G401 (cell line): ENCODE results near the gene TJP2. TPM values are rescaled to one million over a fixed set of nuclear protein-coding genes. Genes with fewer than 3 reads are reported as not detected.
"Not testable (repeated sequence)": the region's sequence is repeated elsewhere in the genome, so short reads cannot be mapped to it uniquely, and the experiment has no call there.

Experiments
- DNase-seq: peaks from one replicate; pipeline ENCODE4 v3.0.0-alpha.2; 2015; ENCODE audit warnings: low spot score
- in situ Hi-C: cut with HindIII; loops from 2 replicates; pipeline ENCODE4 v1.10.0; 2016; ENCODE audit warnings: low sequenced_read_pairs, mixed read lengths
- total RNA-seq: library from RNA; depleted of rRNA; stranded (reverse); fragments of >200 nt; shearing (Covaris generic); gene quantifications from 2 replicates; pipeline ENCODE4 v1.2.3, GENCODE V29; 2014

The TJP2 gene
- total RNA-seq, 1 experiment from 2014 or later, result 5.1 TPM

- in situ Hi-C loops, result no loop called here
- DNase-seq, result no peak
Measured at GRCh38 chr9:69258551-69258950, 84.5 kb downstream of the TJP2 start.

DNA sequence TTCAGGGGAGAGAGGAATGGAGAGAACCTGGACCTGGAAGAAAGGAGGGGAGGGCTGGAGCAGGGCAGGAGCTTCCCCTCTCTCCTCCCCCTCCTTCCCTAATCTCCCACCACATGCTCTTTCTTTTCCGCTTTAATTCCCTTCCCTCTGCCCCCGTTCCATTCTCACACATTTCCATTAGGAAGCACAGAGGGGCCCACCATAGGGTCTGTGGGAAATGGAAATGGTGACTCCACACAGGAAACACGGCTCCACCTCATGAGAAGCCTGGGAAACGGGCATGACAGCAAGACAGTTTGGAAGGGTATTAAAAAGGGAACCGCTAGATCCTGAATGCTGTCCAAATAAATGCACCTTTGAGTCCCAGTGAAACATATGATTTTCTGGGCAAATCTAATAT lies 86.1 kb downstream of the TJP2 start:
- DNase-seq, result no peak
- in situ Hi-C loops, result no loop called here

GRCh38 chr9:69261636-69262035 lies 87.6 kb downstream of the TJP2 start:
- no peak for DNase-seq
- in situ Hi-C loops, result no loop called here

GRCh38 chr9:69264526-69264925 lies 90.4 kb downstream of the TJP2 start:
- DNase-seq, result no peak
- in situ Hi-C loops, result no loop called here

DNA sequence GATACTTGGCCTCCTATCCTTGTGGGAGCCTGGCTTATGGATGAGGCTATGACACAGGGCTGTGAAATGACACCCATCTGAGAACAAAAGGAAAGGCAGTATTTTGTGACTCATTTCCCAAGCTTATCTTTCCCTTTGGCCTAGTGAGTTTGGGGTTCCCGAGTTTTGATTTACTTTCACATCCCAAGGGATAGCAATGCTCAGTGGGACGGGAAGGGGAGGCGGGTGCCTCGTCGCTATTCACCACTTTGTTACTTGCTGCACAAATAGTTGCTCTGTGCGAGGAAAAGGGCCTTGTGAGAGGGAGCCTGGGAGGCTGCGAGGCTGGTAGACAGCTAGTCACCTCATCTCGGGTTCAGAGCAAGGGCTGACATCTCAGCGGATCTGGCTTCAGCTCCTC lies 91.8 kb downstream of the TJP2 start:
- DNase-seq, result no peak
- in situ Hi-C loops, result no loop called here

GRCh38 chr9:69272212-69272611 lies 98.1 kb downstream of the TJP2 start:
- in situ Hi-C loops, result no loop called here
- DNase-seq, result no peak

- in situ Hi-C loops, result no loop called here
- no peak for DNase-seq
Measured at GRCh38 chr9:69273161-69273560, 99.1 kb downstream of the TJP2 start.

GRCh38 chr9:69276775-69277174 lies 102.7 kb downstream of the TJP2 start:
- in situ Hi-C loops, result no loop called here
- DNase-seq, result no peak

DNA sequence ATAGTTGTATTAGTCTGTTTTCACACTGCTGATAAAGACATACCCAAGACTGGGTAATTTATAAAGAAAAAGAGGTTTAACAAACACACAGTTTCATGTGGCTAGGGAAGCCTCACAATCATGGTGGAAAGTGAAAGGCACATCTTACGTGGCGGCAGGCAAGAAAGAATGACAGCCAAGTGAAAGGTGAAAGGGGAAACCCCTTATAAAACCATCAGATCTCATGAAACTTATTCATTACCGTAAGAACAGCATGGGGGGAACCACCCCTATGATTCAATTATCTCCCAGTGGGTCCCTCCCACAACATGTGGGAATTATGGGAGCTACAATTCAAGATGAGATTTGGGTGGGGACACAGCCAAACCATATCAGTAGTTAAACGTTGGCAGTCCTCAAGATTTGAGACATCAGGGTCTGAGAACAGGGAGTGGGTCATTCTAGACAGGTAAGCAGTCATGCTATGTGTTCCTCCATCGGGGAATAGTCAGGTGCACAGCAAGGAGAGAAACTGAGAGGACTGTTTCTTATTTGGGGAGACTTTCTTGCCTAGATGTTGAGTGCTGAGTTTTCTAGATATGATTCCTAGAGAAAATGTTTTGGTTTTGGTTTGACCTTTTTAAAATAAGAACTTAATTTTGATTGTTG lies 105.1 kb downstream of the TJP2 start:
- in situ Hi-C loops, result no loop called here
- DNase-seq, result no peak

- DNase-seq, result no peak
- in situ Hi-C loops, result no loop called here
Measured at GRCh38 chr9:69279733-69280132, 105.7 kb downstream of the TJP2 start.

GRCh38 chr9:69283003-69283402 lies 108.9 kb downstream of the TJP2 start:
- DNase-seq, result no peak
- in situ Hi-C loops, result no loop called here

- DNase-seq, result no peak
- in situ Hi-C loops, result no loop called here
Measured at GRCh38 chr9:69292078-69292477, 118.0 kb downstream of the TJP2 start.

DNA sequence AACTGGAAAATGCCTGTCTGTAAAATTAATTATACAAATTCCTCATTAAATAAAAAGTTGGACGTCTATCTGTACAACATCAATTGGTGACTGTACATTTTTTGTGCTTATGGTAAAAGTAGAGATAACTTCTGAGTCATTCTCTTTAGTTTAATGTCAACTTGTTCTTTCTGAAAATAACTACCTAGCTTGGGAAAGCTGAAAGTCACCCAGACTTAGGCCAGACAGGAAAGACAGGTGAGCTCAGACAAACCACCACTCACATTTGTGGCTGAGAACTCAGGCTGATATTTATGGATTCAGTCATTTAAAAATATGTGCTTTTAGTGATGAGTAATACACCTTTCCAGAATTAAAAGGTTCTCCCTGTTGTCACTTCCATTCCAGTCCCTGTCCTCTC lies 119.1 kb downstream of the TJP2 start:
- no peak for DNase-seq
- in situ Hi-C loops, result no loop called here

DNA sequence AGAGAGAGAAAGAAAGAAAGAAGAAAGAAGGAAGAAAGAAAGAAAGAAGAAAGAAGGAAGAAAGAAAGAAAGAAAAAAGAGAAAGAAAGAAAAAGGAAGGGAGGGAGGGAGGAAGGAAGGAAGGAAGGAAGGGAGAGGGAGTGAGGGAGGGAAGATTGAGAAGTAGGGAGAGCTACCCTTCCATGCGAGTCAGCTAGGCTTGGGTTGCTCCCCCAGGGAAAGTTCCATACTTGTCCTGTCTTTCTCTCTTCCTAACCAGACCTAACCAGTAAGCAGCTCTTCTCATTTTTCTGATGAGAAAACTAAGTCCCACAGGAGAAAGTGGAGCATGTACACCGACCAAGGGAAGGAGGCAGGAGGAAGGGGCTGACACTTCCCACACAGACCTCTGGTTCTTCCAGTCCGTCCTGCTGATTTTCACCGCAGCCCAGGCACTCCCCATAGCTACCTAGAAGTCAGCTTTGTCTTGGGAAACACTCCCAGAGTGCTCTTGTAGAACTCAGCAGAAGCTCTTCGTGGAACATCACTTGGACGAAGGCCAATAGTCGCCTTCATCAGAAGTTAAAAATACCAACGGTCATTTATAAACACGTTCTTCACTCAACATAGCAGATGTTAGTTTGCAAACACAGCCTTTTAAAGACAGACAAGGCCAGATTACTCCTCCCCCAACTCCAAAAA lies 121.9 kb downstream of the TJP2 start:
- in situ Hi-C loops, result no loop called here
- DNase-seq, result no peak

DNA sequence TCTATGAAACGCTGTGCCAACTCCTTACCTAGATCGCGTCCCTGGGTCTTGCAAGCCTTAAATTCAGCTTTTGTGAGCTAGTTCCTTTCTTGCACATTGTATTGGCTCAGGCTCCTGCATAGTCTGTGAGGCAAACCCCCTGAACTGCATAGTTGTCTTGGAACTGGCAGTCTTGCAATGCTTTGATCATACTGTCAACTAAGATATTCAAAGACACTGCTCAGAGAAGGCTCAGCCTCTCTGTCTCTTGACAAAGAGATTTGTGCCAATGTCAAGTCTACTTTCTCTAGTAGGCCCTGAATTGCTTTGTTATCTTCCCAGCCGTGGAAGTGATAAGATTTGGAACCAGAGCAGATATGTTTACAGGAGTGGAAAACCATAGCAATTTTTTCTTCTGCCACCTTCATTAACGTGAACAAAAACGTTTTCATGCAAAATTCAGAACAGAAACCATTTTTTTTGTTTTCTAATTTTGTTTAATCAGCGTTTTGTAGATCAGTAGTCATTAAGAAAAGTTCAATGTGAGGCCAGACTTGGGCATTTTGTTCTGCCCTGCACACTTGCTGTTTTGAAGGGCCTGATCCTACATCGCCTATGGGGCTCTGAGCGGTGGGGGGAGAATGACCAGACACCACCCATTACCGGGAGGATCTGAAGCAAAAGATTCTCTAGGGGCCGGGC lies 123.4 kb downstream of the TJP2 start:
- in situ Hi-C loops, result no loop called here
- DNase-seq, result no peak

GRCh38 chr9:69299315-69299714 lies 125.2 kb downstream of the TJP2 start:
- no peak for DNase-seq
- in situ Hi-C loops, result no loop called here

GRCh38 chr9:69299826-69300225 lies 125.7 kb downstream of the TJP2 start:
- DNase-seq, result no peak
- in situ Hi-C loops, result no loop called here

GRCh38 chr9:69303331-69303730 lies 129.3 kb downstream of the TJP2 start:
- DNase-seq, result no peak
- in situ Hi-C loops, result no loop called here

GRCh38 chr9:69306895-69307445 lies 132.9 kb downstream of the TJP2 start:
- in situ Hi-C loops, DNase-seq: not testable (repeated sequence)

GRCh38 chr9:69307446-69308205 lies 133.5 kb downstream of the TJP2 start:
- in situ Hi-C loops, result no loop called here
- no peak for DNase-seq
